Ectodermal cell (in vitro differentiated cells): ENCODE measurements around the gene ANXA10. TPM values are rescaled to one million over a fixed set of nuclear protein-coding genes. Genes with fewer than 3 reads are reported as not detected.

Experiments
- H3K27ac ChIP-seq: 2 replicates; pipeline ENCODE4 v1.7.0; 2013; ENCODE audit warnings: mild to moderate bottlenecking, low read depth, low read length; ENCODE audit not compliant: insufficient read depth, poor library complexity, severe bottlenecking
- H3K27me3 ChIP-seq: 2 replicates; pipeline ENCODE4 v1.7.0; 2013; ENCODE audit warnings: mild to moderate bottlenecking, low read length; ENCODE audit not compliant: insufficient read depth, control insufficient read depth, poor library complexity, severe bottlenecking
- H3K36me3 ChIP-seq: one replicate; pipeline ENCODE4 v1.7.0; 2013; ENCODE audit warnings: low read length; ENCODE audit not compliant: control insufficient read depth, insufficient read depth
- H3K4me1 ChIP-seq: one replicate; pipeline ENCODE4 v1.7.0; 2013; ENCODE audit warnings: low read length; ENCODE audit not compliant: control insufficient read depth, insufficient read depth
- H3K4me3 ChIP-seq: 2 replicates; pipeline ENCODE4 v1.7.0; 2013; ENCODE audit warnings: low read depth, low read length, control low read depth; ENCODE audit not compliant: insufficient read depth
- H3K9me3 ChIP-seq: 2 replicates; pipeline ENCODE4 v1.7.0; 2013; ENCODE audit warnings: mild to moderate bottlenecking, low read length, moderate library complexity; ENCODE audit not compliant: control insufficient read depth
- WGBS, 2 experiments: methylation state at CpG; one replicate each; pipeline ENCODE4 v1.1.7; 2013; ENCODE audit warnings: missing lambda C conversion rate in 2 of 2; 5-methylcytosine and 5-hydroxymethylcytosine counted together
- polyA plus RNA-seq, 4 experiments: library from polyadenylated mRNA; stranded (reverse); fragments of 50-300 nt; gene quantifications; one replicate each; pipeline ENCODE4 v1.2.3, GENCODE V29; 2013

The ANXA10 gene, protein sequence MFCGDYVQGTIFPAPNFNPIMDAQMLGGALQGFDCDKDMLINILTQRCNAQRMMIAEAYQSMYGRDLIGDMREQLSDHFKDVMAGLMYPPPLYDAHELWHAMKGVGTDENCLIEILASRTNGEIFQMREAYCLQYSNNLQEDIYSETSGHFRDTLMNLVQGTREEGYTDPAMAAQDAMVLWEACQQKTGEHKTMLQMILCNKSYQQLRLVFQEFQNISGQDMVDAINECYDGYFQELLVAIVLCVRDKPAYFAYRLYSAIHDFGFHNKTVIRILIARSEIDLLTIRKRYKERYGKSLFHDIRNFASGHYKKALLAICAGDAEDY
- not detected for polyA plus RNA-seq (2013, experiment 1 of 4)
- not detected for polyA plus RNA-seq (2013, experiment 2 of 4)
- not detected for polyA plus RNA-seq (2013, experiment 3 of 4)
- polyA plus RNA-seq (2013, experiment 4 of 4) = not detected

DNA sequence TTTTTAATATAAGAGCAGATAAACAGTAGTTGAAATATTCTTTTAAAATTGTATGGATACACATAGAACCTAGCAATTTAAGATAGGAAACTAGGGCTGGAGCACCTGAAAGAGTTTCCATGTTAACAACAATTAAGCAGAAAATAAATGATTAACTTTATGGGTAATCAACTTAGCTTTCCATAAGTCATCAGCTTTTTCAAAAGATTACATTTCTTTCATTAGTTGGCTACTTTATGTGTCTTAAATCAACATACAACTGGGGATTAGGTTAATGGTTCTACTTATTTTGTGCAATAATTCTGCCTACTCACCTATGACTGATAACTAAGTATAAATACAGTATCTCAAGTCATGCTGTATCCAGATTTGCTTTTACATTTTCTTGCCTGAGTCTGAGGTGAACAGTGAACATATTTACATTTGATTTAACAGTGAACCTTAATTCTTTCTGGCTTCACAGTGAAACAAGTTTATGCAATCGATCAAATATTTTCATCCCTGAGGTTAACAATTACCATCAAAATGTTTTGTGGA, at the start of gene ANXA10:
Gene ANXA10, plus strand, starts transcription at position 362 of the 537 bp plus-strand sequence. Its CDS starts 164 bp downstream, at position 526.
- Histone ChIP-seq H3K4me1 (no peaks in the 10 kb centered on the region), H3K4me3 (no peak within 1 kb of the TSS), H3K9me3 (no peaks in the 10 kb centered on the region), H3K27ac (no peak within 1 kb of the TSS), H3K36me3 (no peaks in the 10 kb centered on the region), H3K27me3 (no peaks in the 10 kb centered on the region)
- WGBS, 2 experiments = 83 to 100% methylated on average over 1 of the region's 1 CpG

DNA sequence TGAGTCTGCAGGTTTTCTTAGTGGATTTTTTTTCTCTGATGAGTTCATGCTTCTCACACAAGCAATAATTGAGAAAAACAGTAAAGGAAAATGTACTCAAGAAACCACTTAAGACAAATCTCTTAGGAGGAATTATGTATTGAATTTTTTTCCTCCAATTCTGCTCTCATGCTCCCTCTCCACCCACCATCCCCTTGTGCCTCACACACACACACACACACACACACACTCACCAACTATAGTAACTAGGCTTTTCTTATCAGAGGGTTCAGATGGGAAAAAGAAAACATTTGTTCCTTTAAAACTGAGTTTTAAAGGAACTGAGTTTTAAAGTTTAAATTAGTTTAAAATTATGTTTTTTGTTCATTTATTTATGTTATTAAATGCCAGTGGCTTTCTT, 47.0 kb upstream of the ANXA10 start:
- no peaks in the 10 kb centered on the region for H3K4me1 ChIP-seq
- H3K27me3 ChIP-seq = no peaks in the 10 kb centered on the region
- no peaks in the 10 kb centered on the region for H3K36me3 ChIP-seq
- H3K4me3 ChIP-seq = no peak overlapping the region
- H3K27ac ChIP-seq = no peak overlapping the region
- H3K9me3 ChIP-seq = no peaks in the 10 kb centered on the region

DNA sequence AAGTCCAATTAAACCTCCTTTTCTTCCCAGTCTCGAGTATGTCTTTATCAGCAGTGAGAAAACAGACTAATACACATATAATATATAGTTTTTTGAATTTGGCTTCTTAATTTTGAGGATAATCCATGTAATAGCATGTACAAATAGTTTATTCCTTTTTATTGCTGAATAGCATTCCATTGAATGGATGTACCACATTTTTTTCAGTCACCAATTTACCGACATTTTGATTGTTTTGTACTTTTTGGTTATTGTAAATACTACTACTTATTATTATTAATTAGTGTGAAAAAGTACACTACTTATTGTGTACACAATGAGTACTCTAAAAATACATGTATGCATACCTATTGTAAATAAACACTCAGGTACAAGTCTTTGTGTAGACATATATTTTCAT, 42.3 kb upstream of the ANXA10 start:
- no peak overlapping the region for H3K27ac ChIP-seq
- no peaks in the 10 kb centered on the region for H3K9me3 ChIP-seq
- no peaks in the 10 kb centered on the region for H3K27me3 ChIP-seq
- H3K4me3 ChIP-seq = no peak overlapping the region
- no peaks in the 10 kb centered on the region for H3K36me3 ChIP-seq
- no peaks in the 10 kb centered on the region for H3K4me1 ChIP-seq
- WGBS, 2 experiments = 100% methylated on average over 1 of the region's 2 CpGs; no CpG with 5 or more reads in 1 of the 2 experiments

DNA sequence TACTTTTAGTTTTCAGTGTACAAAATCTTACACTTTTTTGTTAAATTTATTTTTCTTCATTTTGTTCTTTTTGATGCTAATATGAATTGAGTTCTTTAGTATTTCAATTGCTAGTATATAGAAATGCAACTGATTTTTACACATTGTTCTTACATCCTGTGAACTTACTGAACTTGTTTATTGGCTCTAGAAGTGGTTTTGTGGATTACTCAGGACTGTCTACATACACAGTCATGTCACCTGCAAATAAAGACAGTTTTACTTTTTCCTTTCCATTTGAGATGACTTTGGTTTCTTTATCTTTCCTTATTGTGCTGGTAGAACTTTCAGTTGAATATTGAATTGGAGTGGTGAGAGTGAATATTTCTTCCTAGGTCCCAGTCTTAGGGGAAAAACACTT, 40.8 kb upstream of the ANXA10 start:
- no peak overlapping the region for H3K27ac ChIP-seq
- H3K4me3 ChIP-seq = no peak overlapping the region
- H3K27me3 ChIP-seq = no peaks in the 10 kb centered on the region
- H3K36me3 ChIP-seq = no peaks in the 10 kb centered on the region
- H3K9me3 ChIP-seq = no peaks in the 10 kb centered on the region
- no peaks in the 10 kb centered on the region for H3K4me1 ChIP-seq

DNA sequence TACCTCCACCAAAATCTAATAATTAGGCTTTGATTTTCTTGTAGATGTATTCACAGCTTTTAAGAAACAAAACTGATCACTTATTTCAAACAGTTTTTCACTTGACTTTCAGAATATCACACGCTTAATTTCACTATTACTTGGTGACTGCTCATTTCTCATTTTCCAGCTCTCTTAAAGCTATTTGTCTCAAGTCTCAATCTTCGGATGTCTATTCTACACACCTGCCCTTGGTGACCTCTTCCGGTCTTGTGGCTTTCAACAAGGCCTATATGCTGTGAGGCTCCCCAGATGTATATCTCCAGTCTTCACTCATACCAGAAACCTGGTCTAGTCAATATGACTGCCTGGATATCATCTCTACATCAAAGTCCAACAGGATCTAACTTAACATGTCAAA, 34.9 kb upstream of the ANXA10 start:
- no peak overlapping the region for H3K4me3 ChIP-seq
- no peaks in the 10 kb centered on the region for H3K4me1 ChIP-seq
- no peak overlapping the region for H3K27ac ChIP-seq
- H3K36me3 ChIP-seq = no peaks in the 10 kb centered on the region
- H3K27me3 ChIP-seq = no peaks in the 10 kb centered on the region
- no peaks in the 10 kb centered on the region for H3K9me3 ChIP-seq
- 92 to 95% methylated on average over 3 of the region's 3 CpGs for WGBS, 2 experiments

DNA sequence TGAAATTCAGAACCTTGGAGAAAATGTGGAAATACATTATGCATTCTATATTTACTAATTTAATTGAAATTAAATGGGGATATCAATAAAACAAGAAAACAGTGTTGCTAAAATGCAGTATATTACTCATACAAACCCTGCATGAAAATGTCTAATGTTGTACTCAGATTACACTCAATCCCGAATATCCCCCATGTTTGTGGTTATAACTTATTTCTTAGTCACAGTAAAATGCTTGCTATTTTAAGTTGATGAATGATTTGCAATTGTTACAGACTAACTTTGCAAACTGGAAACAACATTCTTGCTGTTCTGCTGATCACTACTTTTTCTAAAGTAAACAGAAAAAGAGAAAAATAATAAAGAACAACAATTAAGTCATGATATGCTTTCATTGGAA, 33.1 kb upstream of the ANXA10 start:
- Histone ChIP-seq H3K4me3 (no peak overlapping the region), H3K9me3 (no peaks in the 10 kb centered on the region), H3K27ac (no peak overlapping the region), H3K36me3 (no peaks in the 10 kb centered on the region), H3K27me3 (no peaks in the 10 kb centered on the region), H3K4me1 (no peaks in the 10 kb centered on the region)
- WGBS, 2 experiments = 89% methylated on average over 1 of the region's 1 CpG

DNA sequence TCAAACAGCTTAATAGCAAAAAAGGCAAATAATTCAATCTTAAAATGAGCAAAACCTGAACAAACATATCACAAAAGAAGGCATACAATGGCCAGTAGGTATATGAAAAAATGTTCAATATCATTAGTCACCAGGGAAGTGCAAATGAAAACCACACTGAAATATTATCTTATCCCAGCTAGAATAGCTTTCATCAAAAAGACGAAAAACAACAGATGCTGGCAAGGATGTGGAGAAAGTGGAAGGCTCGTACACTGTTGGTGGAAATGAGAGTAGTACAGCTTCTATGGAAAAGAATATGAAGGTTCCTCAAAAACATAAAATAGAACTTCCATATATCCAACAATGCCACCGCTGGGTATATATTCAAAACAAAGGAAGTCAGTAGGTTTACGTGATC, 29.3 kb upstream of the ANXA10 start:
- Histone ChIP-seq H3K4me1 (no peaks in the 10 kb centered on the region), H3K27ac (no peak overlapping the region), H3K9me3 (no peaks in the 10 kb centered on the region), H3K4me3 (no peak overlapping the region), H3K36me3 (no peaks in the 10 kb centered on the region), H3K27me3 (no peaks in the 10 kb centered on the region)
- WGBS, 2 experiments = 89 to 96% methylated on average over 3 to 4 of the region's 4 CpGs

DNA sequence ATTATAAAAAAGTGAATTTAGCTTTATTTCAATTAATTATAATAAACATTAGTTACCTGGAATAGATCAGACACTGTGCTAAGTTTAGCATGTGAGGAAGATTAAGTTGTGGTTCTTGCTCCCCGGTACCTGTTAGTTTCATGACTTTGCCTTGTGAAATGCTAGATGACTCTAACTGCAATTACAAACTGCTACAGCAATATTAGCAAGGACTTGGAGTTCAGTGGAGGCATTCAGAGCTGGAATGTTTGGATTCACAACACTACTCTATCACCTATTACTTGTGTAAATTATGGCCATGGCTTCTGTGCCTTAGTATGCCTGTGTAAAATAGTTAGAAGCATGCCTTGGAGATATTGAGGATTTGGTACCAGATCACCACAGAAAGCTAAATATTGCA, 21.4 kb upstream of the ANXA10 start:
- Histone ChIP-seq H3K4me3 (no peak overlapping the region), H3K4me1 (no peaks in the 10 kb centered on the region), H3K36me3 (no peaks in the 10 kb centered on the region), H3K27me3 (no peaks in the 10 kb centered on the region), H3K9me3 (no peaks in the 10 kb centered on the region), H3K27ac (no peak overlapping the region)
- 86 to 92% methylated on average over 1 of the region's 1 CpG for WGBS, 2 experiments

DNA sequence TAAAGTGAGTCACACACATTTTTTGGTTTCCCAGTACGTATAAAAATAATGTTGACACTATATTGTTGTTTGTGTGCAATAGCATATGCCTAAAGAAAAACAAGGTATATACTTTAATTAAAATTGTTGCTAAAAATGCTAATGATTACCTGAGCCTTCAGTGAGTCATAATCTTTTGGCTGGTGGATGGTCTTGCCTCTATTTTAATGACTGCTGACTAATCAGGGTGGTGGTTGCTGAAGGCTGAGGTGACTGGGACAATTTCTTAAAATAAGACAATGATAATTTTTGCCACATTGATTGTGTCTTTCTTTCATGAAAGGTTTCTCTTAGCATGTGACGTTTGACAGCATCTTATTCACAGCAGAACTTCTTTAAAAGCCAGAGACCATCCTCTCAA, 21.0 kb upstream of the ANXA10 start:
- Histone ChIP-seq H3K27me3 (no peaks in the 10 kb centered on the region), H3K4me3 (no peak overlapping the region), H3K27ac (no peak overlapping the region), H3K4me1 (no peaks in the 10 kb centered on the region), H3K36me3 (no peaks in the 10 kb centered on the region), H3K9me3 (no peaks in the 10 kb centered on the region)
- 88% methylated on average over 1 to 2 of the region's 2 CpGs for WGBS, 2 experiments

DNA sequence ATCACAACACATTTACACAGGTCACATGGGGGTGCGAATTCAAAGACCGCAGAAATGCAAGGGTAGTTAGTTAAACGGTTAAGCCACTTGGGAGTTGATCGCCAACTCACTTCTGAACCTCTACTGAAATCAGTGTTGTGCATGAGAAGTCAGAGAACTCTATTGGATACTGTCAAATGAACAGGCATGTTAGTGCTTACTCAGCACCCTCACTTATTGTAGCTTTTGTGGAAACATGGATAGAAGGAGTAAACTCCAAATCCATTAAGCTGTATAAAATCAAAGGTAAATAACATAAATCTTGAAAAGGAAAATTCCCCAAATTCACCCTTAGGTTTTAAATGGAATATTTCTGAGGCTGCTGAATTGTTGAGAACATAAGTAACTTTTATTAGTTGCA, 17.5 kb upstream of the ANXA10 start:
- Histone ChIP-seq H3K27ac (no peak overlapping the region), H3K36me3 (no peaks in the 10 kb centered on the region), H3K9me3 (no peaks in the 10 kb centered on the region), H3K4me3 (no peak overlapping the region), H3K4me1 (no peaks in the 10 kb centered on the region), H3K27me3 (no peaks in the 10 kb centered on the region)
- WGBS, 2 experiments = 92 to 100% methylated on average over 4 of the region's 4 CpGs
